K562 (cell line): ENCODE results near the gene TRIM25. TPM values are rescaled to one million over a fixed set of nuclear protein-coding genes. Genes with fewer than 3 reads are reported as not detected.
A peak's percentile ranks its signal among the peaks of the same experiment; 100 is the strongest.

ENCODE experiments used
- BRD9 ChIP-seq: fragments of 450-650 bp; IDR thresholded peaks from 2 replicates; pipeline ENCODE4 v1.6.1; 2018; ENCODE audit warnings: low read depth; ENCODE audit not compliant: partially characterized antibody
- CXXC5 ChIP-seq: fragments of 250-450 bp; sonication (Bioruptor Pico); IDR thresholded peaks from 2 replicates; pipeline ENCODE4 v1.8.0; 2022; ENCODE audit warnings: inconsistent platforms, mild to moderate bottlenecking, moderate library complexity
- FOXA1 ChIP-seq: fragments of 450-650 bp; IDR thresholded peaks from 2 replicates; pipeline ENCODE4 v1.6.1; 2016; ENCODE audit warnings: mild to moderate bottlenecking, borderline replicate concordance
- FOXJ3 ChIP-seq: sonication (generic); formaldehyde crosslinking; IDR thresholded peaks from 2 replicates; pipeline ENCODE4 v1.4.0; 2020; ENCODE audit warnings: mild to moderate bottlenecking, missing genetic modification reagents
- HMG20A ChIP-seq: fragments of 450-650 bp; formaldehyde crosslinking; conservative IDR thresholded peaks from 2 replicates; pipeline ENCODE4 v1.4.0; 2020; ENCODE audit warnings: mild to moderate bottlenecking, mixed read lengths
- KLF13 ChIP-seq: fragments of 450-650 bp; IDR thresholded peaks from 2 replicates; pipeline ENCODE4 v1.6.1; 2016; ENCODE audit warnings: missing genetic modification characterization, low read depth, mild to moderate bottlenecking, missing compliant biosample characterization, moderate library complexity, borderline replicate concordance
- MAFG ChIP-seq: fragments of 450-650 bp; conservative IDR thresholded peaks from 2 replicates; pipeline ENCODE4 v1.6.1; 2016; ENCODE audit warnings: missing genetic modification characterization, missing compliant biosample characterization
- PCBP1 ChIP-seq: fragments of 200-400 bp; formaldehyde crosslinking; IDR thresholded peaks from 2 replicates; pipeline ENCODE4 v1.6.1; 2018; ENCODE audit warnings: mild to moderate bottlenecking, low read depth, low read length; ENCODE audit not compliant: poor library complexity, severe bottlenecking
- USF2 ChIP-seq: sonication (generic); formaldehyde crosslinking; IDR thresholded peaks from 2 replicates; pipeline ENCODE4 v1.5.0; 2020; ENCODE audit warnings: missing genetic modification reagents
- ZNF12 ChIP-seq: sonication (generic); formaldehyde crosslinking; IDR thresholded peaks from 2 replicates; pipeline ENCODE4 v1.4.0; 2020; ENCODE audit warnings: mild to moderate bottlenecking, missing genetic modification reagents
- ZNF175 ChIP-seq: fragments of 200-800 bp; sonication (Bioruptor generic); IDR thresholded peaks from 2 replicates; pipeline ENCODE4 v1.6.1; 2016; ENCODE audit warnings: low read depth, mild to moderate bottlenecking, missing genetic modification characterization, missing compliant biosample characterization
- ZNF232 ChIP-seq: sonication (generic); formaldehyde crosslinking; IDR thresholded peaks from 2 replicates; pipeline ENCODE4 v1.8.0; 2022; ENCODE audit warnings: mild to moderate bottlenecking, missing genetic modification reagents
- polyA plus RNA-seq, 8 experiments: library from polyadenylated mRNA; depleted of rRNA in 4 of 8; stranded (reverse) in 5 of 8; unstranded in 3 of 8; fragments of >200 nt; fragmentation: Nextera tagmentation in 2 of 8; fragmentation: Illumina TruSeq in 1 of 8; extraction: Ambion mirVana in 2 of 8; extraction: Trizol in 1 of 8; gene quantifications; 2 replicates each; pipeline versions ENCODE4 v1.2.1 to v1.2.3, GENCODE V29; 2011 to 2014; ENCODE audit warnings: inconsistent platforms in 1 of 8, missing spikeins in 1 of 8
- total RNA-seq, 7 experiments: library from RNA; depleted of rRNA in 6 of 7; stranded (reverse); fragments of >200 nt in 6 of 7; fragmentation: Illumina TruSeq in 2 of 7; extraction: Trizol in 2 of 7; gene quantifications; 2 replicates each; pipeline versions ENCODE4 v1.2.1 to v1.2.3, GENCODE V29; 2011 to 2021; ENCODE audit warnings: low replicate concordance in 1 of 7
- TF ChIP-seq, protein P1 (sequence below): IDR thresholded peaks from 3 replicates; pipeline ENCODE4 v1.6.1; 2011; ENCODE audit warnings: borderline replicate concordance, mild to moderate bottlenecking, moderate library complexity; ENCODE audit not compliant: insufficient read length; ENCODE audit errors: extremely low read depth
- TF ChIP-seq, protein P2 (sequence below): fragments of 450-650 bp; IDR thresholded peaks from 2 replicates; pipeline ENCODE4 v1.6.1; 2018; ENCODE audit warnings: mild to moderate bottlenecking, low read depth; ENCODE audit not compliant: partially characterized antibody
- TF ChIP-seq, protein P3 (sequence below): fragments of 150-350 bp; conservative IDR thresholded peaks from 2 replicates; pipeline ENCODE4 v1.6.1; 2014; ENCODE audit warnings: low read length
- TF ChIP-seq, protein P4 (sequence below): IDR thresholded peaks from 3 replicates; pipeline ENCODE4 v1.6.1; 2011; ENCODE audit warnings: borderline replicate concordance, mild to moderate bottlenecking; ENCODE audit not compliant: insufficient read length, insufficient read depth

Gene TRIM25
- total and polyA plus RNA-seq, 9 of the 15 experiments (the other 6 are each of a cell fraction or from before 2014, with no cell fraction given), result 5.9 to 49.5 (median 24.5) TPM

DNA sequence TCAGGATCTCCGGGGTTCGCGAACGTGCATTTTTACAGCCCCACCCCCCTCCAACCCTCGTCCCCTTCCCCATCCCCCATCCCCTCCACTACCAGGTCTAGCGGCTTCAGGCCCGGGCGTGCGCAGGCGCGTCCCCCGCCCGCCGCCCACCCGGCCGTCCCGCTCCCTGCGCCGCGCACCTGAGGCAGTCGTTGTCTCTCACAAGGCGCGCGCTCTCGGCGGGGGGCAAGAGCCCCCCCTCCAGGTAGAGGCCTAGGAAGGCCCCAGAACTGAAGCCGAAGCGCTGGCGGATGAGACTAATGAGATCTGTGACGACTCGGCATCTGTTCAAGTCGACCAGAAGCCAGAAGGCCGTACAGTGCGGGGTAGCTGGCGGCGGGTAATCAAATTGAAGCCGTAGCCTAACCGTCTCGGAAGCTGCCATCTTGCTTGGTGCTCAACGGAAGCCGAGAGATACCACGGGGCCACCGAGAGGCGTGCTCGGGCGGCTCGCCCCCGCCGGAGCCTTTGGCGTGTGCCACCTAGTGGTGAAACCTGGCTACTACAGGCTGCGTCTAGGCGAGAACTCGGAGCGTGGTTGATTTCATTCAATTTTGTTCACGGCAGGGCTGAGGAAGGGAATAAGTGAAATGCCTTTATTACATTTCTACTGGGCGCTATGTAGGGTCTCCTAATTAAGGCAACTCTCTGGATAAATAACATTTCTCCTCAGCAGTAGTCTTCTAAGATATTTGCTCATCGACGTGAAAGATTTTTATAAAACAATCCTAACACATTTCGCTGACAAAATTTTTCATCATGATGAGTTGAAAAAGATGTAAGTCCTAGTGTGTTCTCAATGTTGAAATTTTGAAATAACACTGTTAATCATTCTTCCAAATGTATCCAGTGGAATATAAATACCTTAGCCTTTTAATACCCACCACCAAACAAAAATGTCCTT is 47.0 kb upstream of the TRIM25 start, which contains the start of gene COIL (continued):
- TF ChIP-seq, protein P1, sequence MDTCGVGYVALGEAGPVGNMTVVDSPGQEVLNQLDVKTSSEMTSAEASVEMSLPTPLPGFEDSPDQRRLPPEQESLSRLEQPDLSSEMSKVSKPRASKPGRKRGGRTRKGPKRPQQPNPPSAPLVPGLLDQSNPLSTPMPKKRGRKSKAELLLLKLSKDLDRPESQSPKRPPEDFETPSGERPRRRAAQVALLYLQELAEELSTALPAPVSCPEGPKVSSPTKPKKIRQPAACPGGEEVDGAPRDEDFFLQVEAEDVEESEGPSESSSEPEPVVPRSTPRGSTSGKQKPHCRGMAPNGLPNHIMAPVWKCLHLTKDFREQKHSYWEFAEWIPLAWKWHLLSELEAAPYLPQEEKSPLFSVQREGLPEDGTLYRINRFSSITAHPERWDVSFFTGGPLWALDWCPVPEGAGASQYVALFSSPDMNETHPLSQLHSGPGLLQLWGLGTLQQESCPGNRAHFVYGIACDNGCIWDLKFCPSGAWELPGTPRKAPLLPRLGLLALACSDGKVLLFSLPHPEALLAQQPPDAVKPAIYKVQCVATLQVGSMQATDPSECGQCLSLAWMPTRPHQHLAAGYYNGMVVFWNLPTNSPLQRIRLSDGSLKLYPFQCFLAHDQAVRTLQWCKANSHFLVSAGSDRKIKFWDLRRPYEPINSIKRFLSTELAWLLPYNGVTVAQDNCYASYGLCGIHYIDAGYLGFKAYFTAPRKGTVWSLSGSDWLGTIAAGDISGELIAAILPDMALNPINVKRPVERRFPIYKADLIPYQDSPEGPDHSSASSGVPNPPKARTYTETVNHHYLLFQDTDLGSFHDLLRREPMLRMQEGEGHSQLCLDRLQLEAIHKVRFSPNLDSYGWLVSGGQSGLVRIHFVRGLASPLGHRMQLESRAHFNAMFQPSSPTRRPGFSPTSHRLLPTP, result no peak
- TF ChIP-seq MAFG (tag), result no peak
- TF ChIP-seq, protein P2, sequence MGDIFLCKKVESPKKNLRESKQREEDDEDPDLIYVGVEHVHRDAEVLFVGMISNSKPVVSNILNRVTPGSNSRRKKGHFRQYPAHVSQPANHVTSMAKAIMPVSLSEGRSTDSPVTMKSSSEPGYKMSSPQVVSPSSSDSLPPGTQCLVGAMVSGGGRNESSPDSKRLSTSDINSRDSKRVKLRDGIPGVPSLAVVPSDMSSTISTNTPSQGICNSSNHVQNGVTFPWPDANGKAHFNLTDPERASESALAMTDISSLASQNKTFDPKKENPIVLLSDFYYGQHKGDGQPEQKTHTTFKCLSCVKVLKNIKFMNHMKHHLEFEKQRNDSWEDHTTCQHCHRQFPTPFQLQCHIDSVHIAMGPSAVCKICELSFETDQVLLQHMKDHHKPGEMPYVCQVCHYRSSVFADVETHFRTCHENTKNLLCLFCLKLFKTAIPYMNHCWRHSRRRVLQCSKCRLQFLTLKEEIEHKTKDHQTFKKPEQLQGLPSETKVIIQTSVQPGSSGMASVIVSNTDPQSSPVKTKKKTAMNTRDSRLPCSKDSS, result no peak
- no peak for TF ChIP-seq KLF13
- no peak for TF ChIP-seq PCBP1
- no peak for TF ChIP-seq ZNF232
- no peak for TF ChIP-seq HMG20A (CRISPR knock-in tag)
- TF ChIP-seq USF2, result peak; percentile 39; the same call in 1 of the 2 replicates
- no peak for TF ChIP-seq BRD9
- no peak for TF ChIP-seq ZNF175 (CRISPR knock-in tag)
- TF ChIP-seq, protein P3, sequence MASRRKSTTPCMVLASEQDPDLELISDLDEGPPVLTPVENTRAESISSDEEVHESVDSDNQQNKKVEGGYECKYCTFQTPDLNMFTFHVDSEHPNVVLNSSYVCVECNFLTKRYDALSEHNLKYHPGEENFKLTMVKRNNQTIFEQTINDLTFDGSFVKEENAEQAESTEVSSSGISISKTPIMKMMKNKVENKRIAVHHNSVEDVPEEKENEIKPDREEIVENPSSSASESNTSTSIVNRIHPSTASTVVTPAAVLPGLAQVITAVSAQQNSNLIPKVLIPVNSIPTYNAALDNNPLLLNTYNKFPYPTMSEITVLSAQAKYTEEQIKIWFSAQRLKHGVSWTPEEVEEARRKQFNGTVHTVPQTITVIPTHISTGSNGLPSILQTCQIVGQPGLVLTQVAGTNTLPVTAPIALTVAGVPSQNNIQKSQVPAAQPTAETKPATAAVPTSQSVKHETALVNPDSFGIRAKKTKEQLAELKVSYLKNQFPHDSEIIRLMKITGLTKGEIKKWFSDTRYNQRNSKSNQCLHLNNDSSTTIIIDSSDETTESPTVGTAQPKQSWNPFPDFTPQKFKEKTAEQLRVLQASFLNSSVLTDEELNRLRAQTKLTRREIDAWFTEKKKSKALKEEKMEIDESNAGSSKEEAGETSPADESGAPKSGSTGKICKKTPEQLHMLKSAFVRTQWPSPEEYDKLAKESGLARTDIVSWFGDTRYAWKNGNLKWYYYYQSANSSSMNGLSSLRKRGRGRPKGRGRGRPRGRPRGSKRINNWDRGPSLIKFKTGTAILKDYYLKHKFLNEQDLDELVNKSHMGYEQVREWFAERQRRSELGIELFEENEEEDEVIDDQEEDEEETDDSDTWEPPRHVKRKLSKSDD, result no peak
- no peak for TF ChIP-seq FOXJ3 (CRISPR knock-in tag)
- TF ChIP-seq FOXA1, result no peak
- peak; percentile 87 for TF ChIP-seq CXXC5 (CRISPR knock-in tag)
- TF ChIP-seq, protein P4, sequence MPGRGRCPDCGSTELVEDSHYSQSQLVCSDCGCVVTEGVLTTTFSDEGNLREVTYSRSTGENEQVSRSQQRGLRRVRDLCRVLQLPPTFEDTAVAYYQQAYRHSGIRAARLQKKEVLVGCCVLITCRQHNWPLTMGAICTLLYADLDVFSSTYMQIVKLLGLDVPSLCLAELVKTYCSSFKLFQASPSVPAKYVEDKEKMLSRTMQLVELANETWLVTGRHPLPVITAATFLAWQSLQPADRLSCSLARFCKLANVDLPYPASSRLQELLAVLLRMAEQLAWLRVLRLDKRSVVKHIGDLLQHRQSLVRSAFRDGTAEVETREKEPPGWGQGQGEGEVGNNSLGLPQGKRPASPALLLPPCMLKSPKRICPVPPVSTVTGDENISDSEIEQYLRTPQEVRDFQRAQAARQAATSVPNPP, result no peak
- TF ChIP-seq ZNF12 (CRISPR knock-in tag), result no peak
